GM18861 (cell line): Measurements from ENCODE around the gene NLGN3.

Experiments used
- ATAC-seq: cut with Tn5 transposase; IDR thresholded peaks from one replicate; pipeline ENCODE4 v1.9.1; 2021; ENCODE audit not compliant: unreplicated experiment

The NLGN3 gene

GRCh38 chrX:71144651-71145050 lies at the start of gene NLGN3:
Gene NLGN3 (plus strand): TSS chrX:71144841. CDS start chrX:71147750, 2,909 bp downstream.
- no peak for ATAC-seq

DNA sequence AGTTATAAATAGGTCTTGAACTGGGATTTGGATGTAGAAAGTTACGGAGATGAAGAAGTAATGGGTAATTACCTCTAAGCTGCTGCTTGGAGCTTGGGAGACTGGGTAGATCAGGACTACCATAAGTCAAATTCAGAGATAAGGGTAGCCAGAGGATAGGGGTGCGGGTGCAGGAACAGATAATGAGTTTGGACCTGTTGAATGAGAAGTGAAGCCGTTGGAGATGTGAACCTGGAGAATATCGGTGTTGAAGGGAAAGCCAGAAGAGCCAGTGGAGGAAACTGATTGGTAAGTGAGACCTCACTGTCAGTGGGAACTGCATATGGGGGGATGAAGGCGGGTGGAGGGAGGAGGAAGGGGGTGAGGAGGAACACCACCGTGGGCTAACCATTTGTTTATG lies 49.6 kb upstream of the NLGN3 start:
- ATAC-seq = no peak

DNA sequence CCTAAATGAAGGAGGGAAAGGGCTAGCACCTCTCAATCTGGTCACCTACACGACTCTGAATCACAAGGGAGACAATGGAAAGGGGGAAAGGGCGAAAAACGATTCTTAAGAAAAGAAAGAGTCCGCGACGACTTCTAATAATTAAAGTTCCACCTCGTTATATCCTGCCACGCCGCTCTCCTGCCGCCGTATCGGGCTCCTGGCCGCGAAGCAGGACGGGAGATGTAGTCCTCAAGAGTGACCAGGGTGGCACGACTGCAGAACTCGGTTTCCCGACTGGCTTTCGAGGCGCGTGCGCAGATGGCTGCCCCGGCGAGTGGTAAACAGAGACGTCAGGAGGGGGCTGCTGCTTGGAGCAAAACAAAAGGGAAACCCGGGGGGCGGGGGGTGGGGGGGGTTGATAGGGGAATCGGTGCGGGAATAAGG lies 49.1 kb upstream of the NLGN3 start, which contains the start of gene FOXO4:
FOXO4 (plus strand) TSS at position 297 of the 426 bp plus-strand sequence. CDS start 678 bp downstream, outside the sequence.
- peak; percentile 91 for ATAC-seq

- no peak for ATAC-seq
Measured at GRCh38 chrX:71095981-71096759, 48.5 kb upstream of the NLGN3 start.

- no peak for ATAC-seq
Measured at GRCh38 chrX:71096760-71097032, 47.9 kb upstream of the NLGN3 start.

- no peak for ATAC-seq
Measured at GRCh38 chrX:71098302-71098701, 46.3 kb upstream of the NLGN3 start.

DNA sequence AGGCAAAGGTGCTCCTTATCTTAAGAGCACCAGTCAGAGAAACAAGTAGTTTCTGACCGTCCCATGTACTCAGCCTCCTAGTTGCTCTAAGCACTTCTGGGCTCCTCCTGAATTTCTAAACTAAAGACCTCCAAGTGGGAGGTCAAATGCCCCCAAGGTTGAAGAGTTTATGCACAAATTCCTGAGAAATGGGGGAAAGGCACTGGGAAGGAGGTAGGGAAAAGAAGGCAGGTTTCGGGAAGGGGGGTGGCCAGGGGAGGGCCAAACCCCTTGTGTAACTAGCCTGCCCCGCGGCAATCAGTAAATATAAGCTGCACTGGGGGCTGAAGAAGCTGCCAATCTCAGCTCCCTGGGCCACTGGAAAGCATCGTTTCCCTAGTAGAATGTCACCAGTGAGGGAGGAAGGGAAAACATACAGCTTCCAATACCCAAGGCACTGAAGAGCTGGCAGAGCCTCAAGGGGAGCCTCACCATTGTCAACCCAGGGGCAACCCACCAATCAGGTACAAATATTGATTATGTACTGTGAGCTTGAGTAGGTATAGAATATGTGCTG lies 45.6 kb upstream of the NLGN3 start:
- no peak for ATAC-seq

DNA sequence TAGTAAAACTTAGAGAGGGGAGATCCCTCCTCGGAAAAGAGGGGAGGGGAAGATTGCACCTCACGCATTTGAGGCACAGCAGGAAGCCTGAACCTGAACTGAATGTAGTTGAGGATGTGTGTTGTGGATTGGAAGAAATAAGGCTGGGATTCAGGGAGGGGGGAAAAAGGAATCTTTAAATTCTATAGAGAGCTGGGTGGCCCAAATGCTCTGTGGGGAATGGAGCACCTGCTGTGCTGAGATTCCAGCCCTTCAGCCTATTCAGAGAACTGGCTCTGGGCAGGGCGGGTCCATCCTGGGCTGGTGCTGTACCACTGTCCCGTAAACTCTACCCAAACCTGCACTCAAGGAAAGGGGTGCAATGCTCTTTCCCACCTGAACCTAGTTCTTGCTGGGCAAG lies 44.9 kb upstream of the NLGN3 start:
- ATAC-seq = no peak

- ATAC-seq = no peak
Measured at GRCh38 chrX:71100581-71101505, 43.8 kb upstream of the NLGN3 start.

DNA sequence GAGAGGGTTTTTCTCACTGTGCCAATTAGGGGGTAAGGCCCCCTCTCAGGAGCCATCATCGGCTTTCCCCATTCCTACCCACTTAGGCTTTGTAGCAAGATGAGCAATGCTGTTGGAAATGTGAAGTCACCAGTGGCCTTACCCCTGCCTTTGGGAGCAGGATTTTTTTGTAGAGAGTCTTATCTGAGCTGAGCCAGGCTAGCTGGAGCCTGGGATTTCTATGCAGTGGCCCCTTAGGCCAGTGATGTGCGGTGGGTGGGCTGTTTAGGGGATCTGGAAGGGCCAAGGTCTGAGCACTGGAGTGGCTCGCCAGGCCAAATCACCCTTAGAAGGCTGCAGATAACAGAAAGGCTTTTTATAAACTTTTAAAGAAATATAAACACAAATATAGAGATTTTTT lies 42.3 kb upstream of the NLGN3 start:
- no peak for ATAC-seq

- no peak for ATAC-seq
Measured at GRCh38 chrX:71103110-71103983, 41.3 kb upstream of the NLGN3 start.

GRCh38 chrX:71105628-71106027 lies 39.0 kb upstream of the NLGN3 start:
- no peak for ATAC-seq

GRCh38 chrX:71106427-71106826 lies 38.2 kb upstream of the NLGN3 start, which contains the start of gene CXorf65:
Gene CXorf65 (minus strand): TSS chrX:71106740. CDS start chrX:71106556, 184 bp downstream.
- ATAC-seq = no peak

DNA sequence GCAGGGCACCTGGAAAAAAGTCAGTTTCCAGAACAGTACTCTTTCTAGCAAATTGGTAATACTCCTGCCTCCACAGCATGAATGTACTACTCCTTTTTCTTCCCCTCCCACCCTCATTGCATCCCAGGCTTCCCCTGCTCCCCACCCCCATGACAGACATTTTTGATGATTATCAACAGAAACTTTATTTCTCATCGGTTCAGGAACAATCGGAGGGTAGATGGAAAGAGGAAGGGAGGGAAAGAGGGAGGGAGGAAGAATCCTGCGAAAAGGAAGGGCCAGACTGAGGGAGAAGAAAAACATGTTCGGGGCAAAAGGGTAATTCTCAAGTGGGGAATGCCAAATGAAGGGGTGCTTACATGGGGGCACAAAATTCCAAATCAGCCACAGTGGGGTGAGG lies 37.4 kb upstream of the NLGN3 start:
- no peak for ATAC-seq

DNA sequence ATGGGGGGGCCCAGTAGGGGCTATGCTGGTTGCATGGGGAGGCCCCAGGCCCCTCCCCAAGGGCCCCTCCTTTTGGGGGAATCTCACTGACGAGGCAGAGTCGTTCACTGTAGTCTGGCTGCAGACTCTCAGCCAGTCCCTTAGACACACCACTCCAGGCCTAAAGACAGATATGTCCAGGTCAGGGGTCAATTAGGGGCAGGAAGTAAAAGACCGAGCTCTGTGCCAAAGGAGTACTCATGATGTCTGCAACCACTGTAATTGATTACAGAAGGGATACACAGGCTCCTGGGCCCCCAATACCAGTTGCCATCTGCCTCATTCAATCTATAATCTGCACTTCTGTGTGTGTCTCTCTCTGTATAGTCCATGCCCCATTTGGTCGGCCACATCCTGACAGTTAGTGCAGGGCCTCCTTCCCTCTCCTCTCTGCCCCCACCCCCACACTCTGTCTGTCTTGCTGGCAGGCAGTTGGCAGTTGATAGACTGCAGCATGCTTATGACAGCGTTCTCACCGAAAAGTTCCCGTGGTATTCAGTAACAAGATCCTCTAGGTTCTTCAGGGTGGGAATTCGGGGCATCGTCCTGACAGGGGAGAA lies 36.8 kb upstream of the NLGN3 start:
- no peak for ATAC-seq

- no peak for ATAC-seq
Measured at GRCh38 chrX:71109051-71109450, 35.6 kb upstream of the NLGN3 start.

- ATAC-seq = peak; percentile 85
Measured at GRCh38 chrX:71111141-71111843, 33.3 kb upstream of the NLGN3 start, which contains the start of gene IL2RG. Gene IL2RG (minus strand): TSS chrX:71111577. CDS start chrX:71111539, 38 bp downstream.

DNA sequence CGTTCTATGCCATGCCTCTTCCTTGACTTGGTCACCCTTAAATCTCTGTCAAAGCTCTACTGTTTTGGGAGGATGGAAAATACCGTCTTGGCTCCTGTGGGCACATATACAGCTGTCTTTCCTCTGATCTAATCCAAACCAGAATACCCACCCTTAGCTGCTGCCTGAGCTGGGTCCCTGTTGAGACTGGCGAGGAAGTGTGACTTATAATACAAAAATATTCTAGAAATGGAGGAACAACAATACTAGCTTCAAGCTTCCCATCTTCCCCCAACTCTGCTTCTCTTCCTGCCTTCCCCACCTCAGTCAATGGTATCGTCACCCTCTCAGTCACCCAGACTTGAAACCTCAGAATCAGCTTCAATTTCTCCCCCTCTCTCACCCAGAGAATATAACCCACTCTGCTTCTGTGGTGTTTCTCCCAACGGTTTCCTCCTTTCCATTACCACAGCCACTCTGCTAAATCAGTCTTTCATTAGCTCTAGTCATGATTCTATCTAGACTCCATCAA lies 32.7 kb upstream of the NLGN3 start:
- ATAC-seq = peak; percentile 15

DNA sequence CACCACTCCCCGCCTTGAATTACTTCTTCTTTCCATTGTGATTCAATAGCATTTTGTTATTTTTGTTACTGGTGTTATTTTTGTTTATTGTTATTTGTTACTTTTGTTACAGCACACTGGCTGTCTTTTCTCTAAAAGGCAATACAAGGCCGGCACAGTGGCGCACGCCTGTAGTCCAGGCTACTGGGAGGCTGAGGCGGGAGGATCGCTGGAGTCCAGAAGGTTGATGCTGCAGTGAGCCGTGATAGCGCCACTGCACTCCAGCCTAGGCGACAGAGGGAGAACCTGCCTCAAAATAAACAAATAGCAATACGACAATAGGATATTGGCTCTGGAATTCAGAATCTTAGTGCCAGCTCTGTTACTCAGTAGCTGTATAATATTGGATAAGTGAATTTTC lies 27.3 kb upstream of the NLGN3 start:
- no peak for ATAC-seq
